Neural cell (in vitro differentiated cells): ENCODE measurements around the gene UBE2D4. TPM values are rescaled to one million over a fixed set of nuclear protein-coding genes. Genes with fewer than 3 reads are reported as not detected.

Experiments
- H2AFZ ChIP-seq: fragments of 200-600, 300-800 bp; sonication (generic), shearing (Covaris generic); 2 replicates; pipeline ENCODE4 v1.6.0; 2014; ENCODE audit warnings: low read depth, mild to moderate bottlenecking, antibody characterized with exemption, low read length, moderate library complexity
- H3F3A ChIP-seq: fragments of 200-600 bp; shearing (Covaris generic); 2 replicates; pipeline ENCODE4 v1.6.1; 2016; ENCODE audit warnings: mild to moderate bottlenecking, moderate library complexity, mixed read lengths, antibody characterized with exemption, low read length; ENCODE audit not compliant: insufficient read depth, poor library complexity, severe bottlenecking
- H3K27ac ChIP-seq: fragments of 200-600, 300-800 bp; sonication (generic), shearing (Covaris generic); 2 replicates; pipeline ENCODE4 v1.5.1; 2014; ENCODE audit warnings: mild to moderate bottlenecking, low read length, moderate library complexity
- H3K27me3 ChIP-seq: fragments of 300-800, 200-600 bp; sonication (generic), shearing (Covaris generic); 2 replicates; pipeline ENCODE4 v1.6.0; 2014; ENCODE audit warnings: mild to moderate bottlenecking, low read depth, low read length, moderate library complexity; ENCODE audit not compliant: insufficient read depth
- H3K36me3 ChIP-seq: fragments of 300-800, 200-600 bp; sonication (generic), shearing (Covaris generic); 2 replicates; pipeline ENCODE4 v1.5.1; 2014; ENCODE audit warnings: mild to moderate bottlenecking, antibody characterized with exemption, low read length, moderate library complexity; ENCODE audit not compliant: insufficient read depth
- H3K4me2 ChIP-seq: fragments of 300-800, 200-600 bp; sonication (generic), shearing (Covaris generic); 2 replicates; pipeline ENCODE4 v1.6.0; 2014; ENCODE audit warnings: mild to moderate bottlenecking, low read length
- H3K4me3 ChIP-seq: fragments of 300-800, 200-600 bp; sonication (generic), shearing (Covaris generic); 2 replicates; pipeline ENCODE4 v1.5.1; 2014; ENCODE audit warnings: mild to moderate bottlenecking, low read length, moderate library complexity
- H3K79me2 ChIP-seq: fragments of 200-600 bp; shearing (Covaris generic); replicated peaks from 2 replicates; pipeline ENCODE4 v1.6.0; 2014; ENCODE audit warnings: mild to moderate bottlenecking, low read length, moderate library complexity; ENCODE audit not compliant: insufficient read depth
- H3K9ac ChIP-seq: fragments of 300-800, 200-600 bp; sonication (generic), shearing (Covaris generic); 2 replicates; pipeline ENCODE4 v1.6.1; 2016; ENCODE audit warnings: mild to moderate bottlenecking, low read length, mixed read lengths
- H3K9me2 ChIP-seq: fragments of 200-600 bp; shearing (Covaris generic); 2 replicates; pipeline ENCODE4 v1.6.1; 2016; ENCODE audit warnings: mild to moderate bottlenecking, low read length, mixed read lengths; ENCODE audit not compliant: insufficient read depth
- H3K9me3 ChIP-seq: fragments of 200-600, 300-800 bp; sonication (generic), shearing (Covaris generic); 2 replicates; pipeline ENCODE4 v1.6.1; 2016; ENCODE audit warnings: mild to moderate bottlenecking, mixed run types, low read length, moderate library complexity, mixed read lengths
- H4K20me1 ChIP-seq: fragments of 200-600 bp; shearing (Covaris generic); 2 replicates; pipeline ENCODE4 v1.6.1; 2016; ENCODE audit warnings: mild to moderate bottlenecking, mixed run types; ENCODE audit not compliant: insufficient read depth
- EP300 ChIP-seq: fragments of 450-650 bp; conservative IDR thresholded peaks from 2 replicates; pipeline ENCODE4 v1.6.1; 2014; ENCODE audit warnings: antibody characterized with exemption, mild to moderate bottlenecking, moderate library complexity; ENCODE audit not compliant: poor library complexity, severe bottlenecking
- EZH2 ChIP-seq: fragments of 200-600, 300-800 bp; shearing (Covaris generic), sonication (generic); IDR thresholded peaks from 2 replicates; pipeline ENCODE4 v1.6.1; 2014; ENCODE audit warnings: antibody characterized with exemption, low read length, borderline replicate concordance, mild to moderate bottlenecking; ENCODE audit not compliant: insufficient read depth, poor library complexity, severe bottlenecking
- MXI1 ChIP-seq: fragments of 450-650 bp; conservative IDR thresholded peaks from 2 replicates; pipeline ENCODE4 v1.6.1; 2014; ENCODE audit warnings: antibody characterized with exemption, mild to moderate bottlenecking; ENCODE audit not compliant: poor library complexity, severe bottlenecking
- POLR2AphosphoS5 ChIP-seq: IDR thresholded peaks from 2 replicates; pipeline ENCODE4 v1.6.1; 2012
- RAD21 ChIP-seq: fragments of 450-650 bp; conservative IDR thresholded peaks from 2 replicates; pipeline ENCODE4 v1.6.1; 2014; ENCODE audit warnings: antibody characterized with exemption, mild to moderate bottlenecking, moderate library complexity
- SMC3 ChIP-seq: fragments of 450-650 bp; conservative IDR thresholded peaks from 2 replicates; pipeline ENCODE4 v1.6.1; 2014; ENCODE audit warnings: antibody characterized with exemption, mild to moderate bottlenecking, moderate library complexity; ENCODE audit not compliant: poor library complexity
- TAF1 ChIP-seq: IDR thresholded peaks from 2 replicates; pipeline ENCODE4 v1.6.1; 2012; ENCODE audit warnings: low read depth
- polyA plus RNA-seq: library from polyadenylated mRNA; depleted of rRNA; stranded (reverse); fragments of >200 nt; gene quantifications from 2 replicates; pipeline ENCODE4 v1.2.3, GENCODE V29; 2014
- TF ChIP-seq, protein P1 (sequence below): fragments of 450-650 bp; IDR thresholded peaks from 2 replicates; pipeline ENCODE4 v1.5.1; 2014; ENCODE audit warnings: antibody characterized with exemption, mild to moderate bottlenecking, moderate library complexity; ENCODE audit not compliant: poor library complexity, severe bottlenecking
- TF ChIP-seq, protein P2 (sequence below): IDR thresholded peaks from 2 replicates; pipeline ENCODE4 v1.6.1; 2012; ENCODE audit warnings: borderline replicate concordance

UBE2D4 gene
- polyA plus RNA-seq, 1 donor from 2014 or later, result 11.2 TPM

DNA sequence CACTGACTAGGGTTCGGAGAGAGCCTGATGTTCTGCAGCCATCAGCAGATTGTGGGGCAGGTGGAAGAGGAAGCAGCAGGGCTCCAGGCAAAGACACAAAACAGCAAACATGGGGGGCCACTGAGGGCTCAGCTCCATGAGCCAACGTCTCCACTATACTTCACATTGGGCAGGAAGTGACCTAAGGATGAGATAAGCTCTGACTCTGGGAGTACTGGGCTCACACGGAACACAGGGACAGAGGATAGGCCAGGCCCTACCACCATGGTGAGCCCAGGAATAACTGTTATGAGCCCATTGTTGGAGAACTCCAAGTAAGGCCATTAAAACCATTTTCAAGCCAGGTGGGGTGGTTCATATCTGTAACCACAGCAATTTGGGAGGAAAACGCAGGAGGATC is 42.0 kb upstream of the UBE2D4 start:
- Histone ChIP-seq H3F3A (no peaks in the 10 kb centered on the region), H3K9me2 (no peaks in the 10 kb centered on the region), H3K79me2 (peaks cover 4% of the 10 kb centered on the region), H2AFZ (no peak overlapping the region), H3K4me3 (no peak overlapping the region), H3K4me2 (no peak overlapping the region), H4K20me1 (no peaks in the 10 kb centered on the region), H3K9me3 (no peaks in the 10 kb centered on the region), H3K27ac (no peak overlapping the region), H3K27me3 (no peaks in the 10 kb centered on the region), H3K36me3 (peaks cover 7% of the 10 kb centered on the region), H3K9ac (no peak overlapping the region)
- no peak for TF ChIP-seq POLR2AphosphoS5
- TF ChIP-seq, protein P1, sequence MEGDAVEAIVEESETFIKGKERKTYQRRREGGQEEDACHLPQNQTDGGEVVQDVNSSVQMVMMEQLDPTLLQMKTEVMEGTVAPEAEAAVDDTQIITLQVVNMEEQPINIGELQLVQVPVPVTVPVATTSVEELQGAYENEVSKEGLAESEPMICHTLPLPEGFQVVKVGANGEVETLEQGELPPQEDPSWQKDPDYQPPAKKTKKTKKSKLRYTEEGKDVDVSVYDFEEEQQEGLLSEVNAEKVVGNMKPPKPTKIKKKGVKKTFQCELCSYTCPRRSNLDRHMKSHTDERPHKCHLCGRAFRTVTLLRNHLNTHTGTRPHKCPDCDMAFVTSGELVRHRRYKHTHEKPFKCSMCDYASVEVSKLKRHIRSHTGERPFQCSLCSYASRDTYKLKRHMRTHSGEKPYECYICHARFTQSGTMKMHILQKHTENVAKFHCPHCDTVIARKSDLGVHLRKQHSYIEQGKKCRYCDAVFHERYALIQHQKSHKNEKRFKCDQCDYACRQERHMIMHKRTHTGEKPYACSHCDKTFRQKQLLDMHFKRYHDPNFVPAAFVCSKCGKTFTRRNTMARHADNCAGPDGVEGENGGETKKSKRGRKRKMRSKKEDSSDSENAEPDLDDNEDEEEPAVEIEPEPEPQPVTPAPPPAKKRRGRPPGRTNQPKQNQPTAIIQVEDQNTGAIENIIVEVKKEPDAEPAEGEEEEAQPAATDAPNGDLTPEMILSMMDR, result no peak
- TF ChIP-seq MXI1, result no peak
- TF ChIP-seq, protein P2, sequence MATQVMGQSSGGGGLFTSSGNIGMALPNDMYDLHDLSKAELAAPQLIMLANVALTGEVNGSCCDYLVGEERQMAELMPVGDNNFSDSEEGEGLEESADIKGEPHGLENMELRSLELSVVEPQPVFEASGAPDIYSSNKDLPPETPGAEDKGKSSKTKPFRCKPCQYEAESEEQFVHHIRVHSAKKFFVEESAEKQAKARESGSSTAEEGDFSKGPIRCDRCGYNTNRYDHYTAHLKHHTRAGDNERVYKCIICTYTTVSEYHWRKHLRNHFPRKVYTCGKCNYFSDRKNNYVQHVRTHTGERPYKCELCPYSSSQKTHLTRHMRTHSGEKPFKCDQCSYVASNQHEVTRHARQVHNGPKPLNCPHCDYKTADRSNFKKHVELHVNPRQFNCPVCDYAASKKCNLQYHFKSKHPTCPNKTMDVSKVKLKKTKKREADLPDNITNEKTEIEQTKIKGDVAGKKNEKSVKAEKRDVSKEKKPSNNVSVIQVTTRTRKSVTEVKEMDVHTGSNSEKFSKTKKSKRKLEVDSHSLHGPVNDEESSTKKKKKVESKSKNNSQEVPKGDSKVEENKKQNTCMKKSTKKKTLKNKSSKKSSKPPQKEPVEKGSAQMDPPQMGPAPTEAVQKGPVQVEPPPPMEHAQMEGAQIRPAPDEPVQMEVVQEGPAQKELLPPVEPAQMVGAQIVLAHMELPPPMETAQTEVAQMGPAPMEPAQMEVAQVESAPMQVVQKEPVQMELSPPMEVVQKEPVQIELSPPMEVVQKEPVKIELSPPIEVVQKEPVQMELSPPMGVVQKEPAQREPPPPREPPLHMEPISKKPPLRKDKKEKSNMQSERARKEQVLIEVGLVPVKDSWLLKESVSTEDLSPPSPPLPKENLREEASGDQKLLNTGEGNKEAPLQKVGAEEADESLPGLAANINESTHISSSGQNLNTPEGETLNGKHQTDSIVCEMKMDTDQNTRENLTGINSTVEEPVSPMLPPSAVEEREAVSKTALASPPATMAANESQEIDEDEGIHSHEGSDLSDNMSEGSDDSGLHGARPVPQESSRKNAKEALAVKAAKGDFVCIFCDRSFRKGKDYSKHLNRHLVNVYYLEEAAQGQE, result no peak
- TF ChIP-seq EZH2, result no peak
- TF ChIP-seq EP300, result no peak
- no peak for TF ChIP-seq SMC3
- TF ChIP-seq RAD21, result no peak
- TF ChIP-seq TAF1, result no peak

DNA sequence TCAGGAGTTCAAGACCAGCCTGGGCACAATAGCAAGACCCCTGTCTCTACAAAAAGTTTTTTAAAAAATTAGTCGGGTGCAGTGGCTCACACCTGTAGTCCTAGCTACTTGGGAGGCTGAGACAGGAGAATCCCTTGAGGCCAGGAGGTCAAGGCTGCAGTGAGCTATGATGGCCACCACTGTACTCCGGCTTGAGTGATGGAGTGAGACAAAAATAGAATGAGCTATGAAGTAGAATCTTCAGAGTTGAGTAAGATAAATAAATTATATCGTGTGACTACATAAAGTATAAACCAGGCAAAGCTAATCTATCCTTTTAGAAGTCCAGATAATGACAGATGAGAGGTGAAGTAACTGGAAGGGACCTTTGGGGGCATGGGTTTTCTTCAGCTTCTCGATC is 41.6 kb upstream of the UBE2D4 start:
- Histone ChIP-seq H3K9me3 (no peaks in the 10 kb centered on the region), H3K36me3 (peaks cover 7% of the 10 kb centered on the region), H4K20me1 (no peaks in the 10 kb centered on the region), H3F3A (no peaks in the 10 kb centered on the region), H2AFZ (no peak overlapping the region), H3K4me2 (no peak overlapping the region), H3K4me3 (no peak overlapping the region), H3K27ac (no peak overlapping the region), H3K9ac (no peak overlapping the region), H3K79me2 (peaks cover 4% of the 10 kb centered on the region), H3K9me2 (no peaks in the 10 kb centered on the region), H3K27me3 (no peaks in the 10 kb centered on the region)
- TF ChIP-seq EP300 (no peak), TAF1 (no peak), EZH2 (no peak)
- TF ChIP-seq, protein P1, result no peak
- TF ChIP-seq, protein P2, result no peak
